CD4-positive, alpha-beta T cell (primary cell): ENCODE results near the gene FAM184A. TPM values are rescaled to one million over a fixed set of nuclear protein-coding genes. Genes with fewer than 3 reads are reported as not detected.

Source experiments
- ATAC-seq: fragments of 200-7000 bp; cut with Tn5 transposase; one replicate; pipeline ENCODE4 v1.10.0; 2022; ENCODE audit warnings: mild to moderate bottlenecking; ENCODE audit not compliant: poor library complexity
- CTCF ChIA-PET: fragments of 350-600 bp; sonication (Branson Sonifier 250); formaldehyde crosslinking; loops from one replicate; lab custom pipeline; 2021; ENCODE audit warnings: antibody characterized with exemption, inconsistent platforms; lab: Charles Lee
- POLR2A ChIA-PET: fragments of 350-600 bp; sonication (Branson Sonifier 250); formaldehyde crosslinking; loops from one replicate; lab custom pipeline; 2021; ENCODE audit warnings: antibody characterized with exemption, inconsistent platforms; lab: Charles Lee
- DNase-seq, 14 experiments: peaks; one replicate each; pipeline ENCODE4 v3.0.0-alpha.2; 2013 to 2020; ENCODE audit warnings: mixed read lengths in 2 of 14
- H3K27ac ChIP-seq, 2 donors: one replicate each; pipeline versions ENCODE4 v1.5.1 to v1.7.0; 2013; ENCODE audit warnings: low read length in 2 of 2, low read depth in 1 of 2, mild to moderate bottlenecking in 1 of 2
- H3K27me3 ChIP-seq, 2 experiments: 1 replicate in 1 of 2; 2 replicates in 1 of 2; pipeline versions ENCODE4 v1.6.1 to v1.7.0; 2013; ENCODE audit warnings: low read length in 2 of 2, control low read depth in 1 of 2, mild to moderate bottlenecking in 1 of 2, moderate library complexity in 1 of 2; ENCODE audit not compliant: insufficient read depth in 2 of 2, control insufficient read depth in 1 of 2
- H3K36me3 ChIP-seq: one replicate; pipeline ENCODE4 v1.6.1; 2013; ENCODE audit warnings: low read length, control low read depth; ENCODE audit not compliant: insufficient read depth
- H3K4me1 ChIP-seq: one replicate; pipeline ENCODE4 v1.6.1; 2013; ENCODE audit warnings: low read length, control low read depth; ENCODE audit not compliant: insufficient read depth
- H3K4me3 ChIP-seq: one replicate; pipeline ENCODE4 v1.5.1; 2013; ENCODE audit warnings: mild to moderate bottlenecking, low read length, moderate library complexity
- H3K9me3 ChIP-seq, 2 experiments: 1 replicate in 1 of 2; 2 replicates in 1 of 2; pipeline versions ENCODE4 v1.6.1 to v1.7.0; 2013; ENCODE audit warnings: low read length in 2 of 2, mild to moderate bottlenecking in 2 of 2, control low read depth in 1 of 2, moderate library complexity in 1 of 2; ENCODE audit not compliant: control insufficient read depth in 1 of 2, insufficient read depth in 1 of 2
- H3K27ac Mint-ChIP-seq: one replicate; pipeline ENCODE4 v1.8.0; 2020; ENCODE audit warnings: mixed read lengths
- H3K27me3 Mint-ChIP-seq: one replicate; pipeline ENCODE4 v1.8.0; 2021; ENCODE audit warnings: mixed read lengths
- H3K36me3 Mint-ChIP-seq: one replicate; pipeline ENCODE4 v1.8.0; 2021; ENCODE audit warnings: low read depth, mixed read lengths
- H3K4me1 Mint-ChIP-seq: one replicate; pipeline ENCODE4 v1.8.0; 2021; ENCODE audit warnings: low read depth, mixed read lengths
- H3K4me3 Mint-ChIP-seq: one replicate; pipeline ENCODE4 v1.8.0; 2020; ENCODE audit warnings: mild to moderate bottlenecking, mixed read lengths
- H3K9me3 Mint-ChIP-seq: one replicate; pipeline ENCODE4 v1.8.0; 2020; ENCODE audit warnings: mixed read lengths
- intact Hi-C, 2 experiments: fragments of 100-400 bp; cut with DNase I in 1 of 2; cut with micrococcal nuclease in 1 of 2; formaldehyde crosslinking; loops; one replicate each; pipeline versions ENCODE4 v1.15.1 to v1.9.0; 2023 to 2025; cut with DNase I, micrococcal nuclease
- total RNA-seq, 174 experiments: library from RNA in 2 of 174; stranded (reverse) in 2 of 174; gene quantifications; one replicate each; pipeline ENCODE4 v1.2.3 and lab custom pipeline; 2021 to 2026
- TF ChIP-seq, protein P1 (sequence below): fragments of 200-600 bp; IDR thresholded peaks from one replicate; pipeline ENCODE4 v1.8.0; 2022; ENCODE audit warnings: antibody characterized with exemption, mild to moderate bottlenecking

The FAM184A gene
- total RNA-seq, 2 experiments from 2014 or later: 2.9 to 3.3 TPM

DNA sequence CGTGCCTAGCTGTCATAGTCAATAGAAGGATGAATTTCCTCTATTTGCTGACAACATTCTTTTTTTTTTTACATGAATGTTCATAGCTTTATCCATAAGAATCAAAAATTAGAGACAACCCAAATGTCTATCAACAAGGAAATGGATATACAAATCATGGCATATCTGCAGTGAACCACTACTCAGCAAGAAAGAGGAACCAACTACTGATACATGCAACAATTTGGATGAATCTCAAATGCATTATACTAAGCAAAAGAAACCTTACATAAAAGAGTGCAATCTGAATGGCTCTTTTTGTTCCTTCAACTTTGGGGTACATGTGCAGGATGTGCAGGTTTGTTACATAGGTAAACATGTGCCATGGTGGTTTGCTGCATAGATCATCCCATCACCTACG, 125.8 kb downstream of the FAM184A start:
- Mint-ChIP-seq H3K9me3 (peaks cover 8% of the 10 kb centered on the region), H3K27me3 (no peaks in the 10 kb centered on the region), H3K27ac (no peak overlapping the region), H3K4me1 (no peaks in the 10 kb centered on the region), H3K36me3 (peaks cover 8% of the 10 kb centered on the region), H3K4me3 (no peak overlapping the region)
- POLR2A ChIA-PET: no interaction called here
- CTCF ChIA-PET: no interaction called here
- no peak overlapping the region for H3K27ac ChIP-seq
- H3K27me3 ChIP-seq: no peaks in the 10 kb centered on the region
- intact Hi-C loops: no loop called here
- no peak overlapping the region for H3K4me3 ChIP-seq
- no peak for DNase-seq
- TF ChIP-seq, protein P1, sequence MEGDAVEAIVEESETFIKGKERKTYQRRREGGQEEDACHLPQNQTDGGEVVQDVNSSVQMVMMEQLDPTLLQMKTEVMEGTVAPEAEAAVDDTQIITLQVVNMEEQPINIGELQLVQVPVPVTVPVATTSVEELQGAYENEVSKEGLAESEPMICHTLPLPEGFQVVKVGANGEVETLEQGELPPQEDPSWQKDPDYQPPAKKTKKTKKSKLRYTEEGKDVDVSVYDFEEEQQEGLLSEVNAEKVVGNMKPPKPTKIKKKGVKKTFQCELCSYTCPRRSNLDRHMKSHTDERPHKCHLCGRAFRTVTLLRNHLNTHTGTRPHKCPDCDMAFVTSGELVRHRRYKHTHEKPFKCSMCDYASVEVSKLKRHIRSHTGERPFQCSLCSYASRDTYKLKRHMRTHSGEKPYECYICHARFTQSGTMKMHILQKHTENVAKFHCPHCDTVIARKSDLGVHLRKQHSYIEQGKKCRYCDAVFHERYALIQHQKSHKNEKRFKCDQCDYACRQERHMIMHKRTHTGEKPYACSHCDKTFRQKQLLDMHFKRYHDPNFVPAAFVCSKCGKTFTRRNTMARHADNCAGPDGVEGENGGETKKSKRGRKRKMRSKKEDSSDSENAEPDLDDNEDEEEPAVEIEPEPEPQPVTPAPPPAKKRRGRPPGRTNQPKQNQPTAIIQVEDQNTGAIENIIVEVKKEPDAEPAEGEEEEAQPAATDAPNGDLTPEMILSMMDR: no peak
- ATAC-seq: no peak
- no peaks in the 10 kb centered on the region for H3K4me1 ChIP-seq
- H3K9me3 ChIP-seq: peaks cover 0 to 7% of the 10 kb centered on the region in 2 experiments
- no peaks in the 10 kb centered on the region for H3K36me3 ChIP-seq

DNA sequence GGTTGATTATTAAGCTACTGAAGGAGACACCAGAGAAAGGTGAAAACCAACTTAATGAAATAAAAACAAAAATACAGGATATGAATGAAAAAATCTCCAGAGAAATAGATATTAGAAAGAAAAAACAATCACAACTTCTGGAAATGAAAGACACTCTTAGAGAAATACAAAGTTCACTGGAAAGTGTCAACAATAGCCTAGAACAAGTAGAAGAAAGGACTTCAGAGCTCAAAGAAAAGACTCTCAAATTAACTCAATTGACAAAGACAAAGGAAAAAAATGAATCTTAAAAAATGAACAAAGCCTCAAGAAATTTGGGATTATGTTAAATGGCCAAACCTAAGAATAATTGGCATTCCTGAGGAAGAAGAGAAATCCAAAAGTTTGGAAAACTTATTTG, 133.2 kb downstream of the FAM184A start:
- TF ChIP-seq, protein P1: no peak
- ChIA-PET POLR2A (no interaction called here), CTCF (no interaction called here)
- Histone ChIP-seq H3K27ac (no peak overlapping the region), H3K9me3 (peaks cover 15 to 21% of the 10 kb centered on the region in 2 experiments), H3K36me3 (no peaks in the 10 kb centered on the region), H3K27me3 (no peaks in the 10 kb centered on the region), H3K4me1 (no peaks in the 10 kb centered on the region), H3K4me3 (no peak overlapping the region)
- Mint-ChIP-seq H3K9me3 (peaks cover 24% of the 10 kb centered on the region), H3K27me3 (no peaks in the 10 kb centered on the region), H3K4me3 (no peak overlapping the region), H3K36me3 (peaks cover 42% of the 10 kb centered on the region), H3K27ac (no peak overlapping the region), H3K4me1 (no peaks in the 10 kb centered on the region)
- DNase-seq: no peak
- ATAC-seq: no peak
- intact Hi-C loops: no loop called here

DNA sequence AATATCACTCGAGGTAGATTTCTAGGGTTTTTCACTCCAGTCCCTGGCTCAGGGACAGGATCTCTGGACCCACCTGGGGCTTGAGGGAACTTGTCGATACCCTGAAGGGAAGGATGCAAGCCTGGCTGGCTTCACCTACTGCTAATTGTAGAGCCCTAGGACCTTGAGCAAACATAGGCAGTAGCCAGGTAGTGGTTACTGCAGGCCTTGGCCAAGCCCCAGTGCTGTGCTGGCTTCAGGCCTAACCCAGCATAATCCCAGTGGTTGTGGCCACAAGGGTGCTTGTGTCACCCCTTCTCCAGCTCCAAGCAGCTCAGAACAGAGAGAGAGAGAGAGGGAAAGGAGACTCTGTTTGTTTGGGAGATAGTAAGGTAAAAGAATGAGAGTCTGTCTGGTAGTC, 137.7 kb downstream of the FAM184A start:
- ChIA-PET POLR2A (no interaction called here), CTCF (no interaction called here)
- no peaks in the 10 kb centered on the region for H3K27me3 Mint-ChIP-seq
- H3K4me1 ChIP-seq: peaks cover 13% of the 10 kb centered on the region
- intact Hi-C loops: no loop called here
- H3K4me1 Mint-ChIP-seq: peaks cover 13% of the 10 kb centered on the region
- peaks cover 10% of the 10 kb centered on the region for H3K9me3 Mint-ChIP-seq
- H3K36me3 ChIP-seq: no peaks in the 10 kb centered on the region
- H3K27ac Mint-ChIP-seq: no peak overlapping the region
- no peak for ATAC-seq
- peaks cover 4 to 8% of the 10 kb centered on the region in 2 experiments for H3K9me3 ChIP-seq
- no peaks in the 10 kb centered on the region for H3K27me3 ChIP-seq
- DNase-seq: no peak
- H3K4me3 Mint-ChIP-seq: no peak overlapping the region
- no peak overlapping the region for H3K4me3 ChIP-seq
- peaks cover 26% of the 10 kb centered on the region for H3K36me3 Mint-ChIP-seq
- H3K27ac ChIP-seq: no peak overlapping the region
- TF ChIP-seq, protein P1: no peak
